H1 (cell line): ENCODE data around the gene SMIM44. TPM values are rescaled to one million over a fixed set of nuclear protein-coding genes. Genes with fewer than 3 reads are reported as not detected.

Source experiments
- CTCF ChIA-PET: fragments of 300-600 bp; sonication (Branson Sonifier 250); formaldehyde crosslinking; loops from one replicate; lab custom pipeline; 2021; ENCODE audit not compliant: partially characterized antibody; lab: Charles Lee
- POLR2A ChIA-PET: fragments of 300-600 bp; sonication (Branson Sonifier 250); formaldehyde crosslinking; loops from one replicate; lab custom pipeline; 2021; ENCODE audit warnings: inconsistent platforms; ENCODE audit not compliant: partially characterized antibody; lab: Charles Lee
- DNase-seq, 2 experiments: peaks; one replicate each; pipeline versions ENCODE4 v3.0.0 to v3.0.0-alpha.2; 2010 to 2022; ENCODE audit warnings: low spot score in 2 of 2, low read depth in 1 of 2, mixed read lengths in 1 of 2
- FAIRE-seq: peaks from 2 replicates; lab custom pipeline; 2011; peaks lifted over from hg19 to GRCh38; lab: Jason Lieb, UNC
- H2AFZ ChIP-seq: 2 replicates; pipeline ENCODE4 v1.8.1; 2012; ENCODE audit warnings: low read length, inconsistent platforms
- H2AK5ac ChIP-seq: 2 replicates; pipeline ENCODE4 v1.6.1; 2013; ENCODE audit warnings: low read depth, low read length
- H2BK120ac ChIP-seq: replicated peaks from 2 replicates; pipeline ENCODE3; 2013; ENCODE audit warnings: low read depth, low read length, inconsistent platforms
- H2BK12ac ChIP-seq: 2 replicates; pipeline ENCODE4 v1.6.1; 2013; ENCODE audit warnings: low read depth, low read length
- H2BK15ac ChIP-seq: 2 replicates; pipeline ENCODE4 v1.6.1; 2013; ENCODE audit warnings: low read length
- H2BK20ac ChIP-seq: 2 replicates; pipeline ENCODE4 v1.6.1; 2013; ENCODE audit warnings: low read length
- H2BK5ac ChIP-seq: 2 replicates; pipeline ENCODE4 v1.6.1; 2013; ENCODE audit warnings: low read depth, low read length
- H3K14ac ChIP-seq: 2 replicates; pipeline ENCODE4 v1.6.1; 2013; ENCODE audit warnings: inconsistent platforms; ENCODE audit not compliant: insufficient read length
- H3K18ac ChIP-seq: 2 replicates; pipeline ENCODE4 v1.6.1; 2013; ENCODE audit warnings: low read length; ENCODE audit errors: extremely low read depth
- H3K23ac ChIP-seq: 2 replicates; pipeline ENCODE4 v1.6.1; 2013; ENCODE audit warnings: inconsistent platforms; ENCODE audit not compliant: insufficient read length
- H3K23me2 ChIP-seq: 2 replicates; pipeline ENCODE4 v1.6.1; 2013; ENCODE audit warnings: low read depth, low read length
- H3K27ac ChIP-seq: 2 replicates; pipeline ENCODE4 v1.6.1; 2011; ENCODE audit warnings: low read depth, low read length, inconsistent platforms
- H3K27me3 ChIP-seq, 4 experiments: replicated peaks in 1 of 4; 1 replicate in 1 of 4; 2 replicates in 3 of 4; pipeline versions ENCODE4 v1.6.1 to v1.8.1; 2011 to 2013; ENCODE audit warnings: low read length in 3 of 4, mild to moderate bottlenecking in 3 of 4, inconsistent platforms in 2 of 4, mixed read lengths in 2 of 4, moderate library complexity in 1 of 4; ENCODE audit not compliant: control insufficient read depth in 3 of 4, insufficient read depth in 3 of 4; ENCODE audit errors: extremely low read depth in 1 of 4
- H3K36me3 ChIP-seq, 4 experiments: 2 replicates each; pipeline versions ENCODE4 v1.6.1 to v1.8.1; 2011 to 2013; ENCODE audit warnings: mild to moderate bottlenecking in 4 of 4, low read length in 3 of 4, moderate library complexity in 2 of 4, control low read depth in 1 of 4, inconsistent platforms in 1 of 4; ENCODE audit not compliant: insufficient read depth in 4 of 4, control insufficient read depth in 2 of 4
- H3K4ac ChIP-seq: replicated peaks from 2 replicates; pipeline ENCODE3; 2013; ENCODE audit warnings: low read length, low read depth, mixed read lengths, inconsistent platforms; ENCODE audit not compliant: insufficient read length
- H3K4me1 ChIP-seq, 4 experiments: replicated peaks in 1 of 4; 1 replicate in 1 of 4; 2 replicates in 3 of 4; pipeline versions ENCODE4 v1.6.1 to v1.8.1; 2011 to 2013; ENCODE audit warnings: low read length in 3 of 4, inconsistent platforms in 2 of 4, mixed read lengths in 1 of 4; ENCODE audit not compliant: insufficient read depth in 4 of 4, control insufficient read depth in 3 of 4
- H3K4me2 ChIP-seq, 2 experiments: 2 replicates each; pipeline versions ENCODE4 v1.6.1 to v1.8.1; 2011 to 2013; ENCODE audit warnings: low read depth in 2 of 2, low read length in 2 of 2, control low read depth in 1 of 2, inconsistent platforms in 1 of 2, mild to moderate bottlenecking in 1 of 2; ENCODE audit not compliant: insufficient read depth in 1 of 2
- H3K4me3 ChIP-seq, 4 experiments: fragments of 200-600, 300-600 bp in 1 of 4; sonication (generic), shearing (Covaris generic), sonication (Bioruptor Twin) in 1 of 4; 2 replicates each; pipeline versions ENCODE4 v1.5.1 to v1.8.1; 2011 to 2016; ENCODE audit warnings: low read length in 4 of 4, low read depth in 3 of 4, control low read depth in 2 of 4, inconsistent platforms in 2 of 4, mild to moderate bottlenecking in 2 of 4, mixed read lengths in 1 of 4, moderate library complexity in 1 of 4; ENCODE audit not compliant: insufficient read depth in 2 of 4; ENCODE audit errors: extremely low read depth in 1 of 4
- H3K56ac ChIP-seq: replicated peaks from 2 replicates; pipeline ENCODE3; 2013; ENCODE audit warnings: low read depth, mild to moderate bottlenecking, mixed read lengths, low read length, inconsistent platforms; ENCODE audit not compliant: insufficient read length
- H3K79me1 ChIP-seq: 2 replicates; pipeline ENCODE4 v1.6.1; 2013; ENCODE audit warnings: low read depth, low read length, control low read depth
- H3K79me2 ChIP-seq, 2 experiments: 2 replicates each; pipeline versions ENCODE4 v1.6.1 to v1.8.1; 2012 to 2013; ENCODE audit warnings: low read length in 2 of 2, mild to moderate bottlenecking in 2 of 2, inconsistent platforms in 1 of 2; ENCODE audit not compliant: insufficient read depth in 2 of 2, control insufficient read depth in 1 of 2
- H3K9ac ChIP-seq, 4 experiments: replicated peaks in 1 of 4; 1 replicate in 1 of 4; 2 replicates in 3 of 4; pipeline versions ENCODE4 v1.6.1 to v1.8.1; 2011 to 2013; ENCODE audit warnings: low read depth in 3 of 4, low read length in 3 of 4, control low read depth in 2 of 4, mild to moderate bottlenecking in 2 of 4, moderate library complexity in 2 of 4, inconsistent platforms in 1 of 4; ENCODE audit errors: extremely low read depth in 1 of 4
- H3K9me3 ChIP-seq, 2 experiments: 2 replicates each; pipeline versions ENCODE4 v1.6.1 to v1.8.1; 2012 to 2013; ENCODE audit warnings: mild to moderate bottlenecking in 2 of 2, moderate library complexity in 2 of 2, control low read depth in 1 of 2, inconsistent platforms in 1 of 2, low read depth in 1 of 2, low read length in 1 of 2, mixed read lengths in 1 of 2; ENCODE audit not compliant: insufficient read depth in 2 of 2
- H4K20me1 ChIP-seq, 2 experiments: replicated peaks in 1 of 2; 2 replicates each; pipeline versions ENCODE3 to v1.8.1; 2011 to 2013; ENCODE audit warnings: inconsistent platforms in 2 of 2, low read length in 2 of 2, mild to moderate bottlenecking in 1 of 2; ENCODE audit not compliant: insufficient read depth in 2 of 2, control insufficient read depth in 1 of 2
- H4K5ac ChIP-seq: 2 replicates; pipeline ENCODE4 v1.6.1; 2013; ENCODE audit warnings: low read length, low read depth, mixed read lengths, inconsistent platforms; ENCODE audit not compliant: insufficient read length
- H4K8ac ChIP-seq: 2 replicates; pipeline ENCODE4 v1.8.0; 2013; ENCODE audit warnings: mild to moderate bottlenecking, moderate library complexity, low read length, inconsistent platforms; ENCODE audit not compliant: insufficient read depth; ENCODE audit errors: extremely low read depth
- H4K91ac ChIP-seq: replicated peaks from 2 replicates; pipeline ENCODE3; 2013; ENCODE audit warnings: low read length, mixed read lengths, inconsistent platforms; ENCODE audit not compliant: insufficient read length
- BCL11A ChIP-seq, 2 experiments: IDR thresholded peaks; one replicate each; pipeline ENCODE4 v1.6.1; 2011; ENCODE audit warnings: low read depth in 2 of 2, low read length in 2 of 2, mild to moderate bottlenecking in 2 of 2
- CHD2 ChIP-seq: IDR thresholded peaks from 2 replicates; pipeline ENCODE4 v1.6.1; 2012; ENCODE audit warnings: low read length, improper control_type of control experiment
- GTF2F1 ChIP-seq: IDR thresholded peaks from 2 replicates; pipeline ENCODE4 v1.6.1; 2012; ENCODE audit warnings: low read depth, low read length, improper control_type of control experiment, borderline replicate concordance
- HDAC6 ChIP-seq: IDR thresholded peaks from one replicate; pipeline ENCODE4 v1.7.1; 2012; ENCODE audit warnings: low read depth, mild to moderate bottlenecking, inconsistent platforms, low read length, moderate library complexity
- JUND ChIP-seq: IDR thresholded peaks from 2 replicates; pipeline ENCODE4 v1.6.1; 2011; ENCODE audit warnings: mild to moderate bottlenecking, improper control_type of control experiment, low read length
- NANOG ChIP-seq: IDR thresholded peaks from 2 replicates; pipeline ENCODE4 v1.6.1; 2011; ENCODE audit warnings: low read length, low read depth, mild to moderate bottlenecking, inconsistent platforms; ENCODE audit not compliant: insufficient read depth, poor library complexity, severe bottlenecking
- RNF2 ChIP-seq: fragments of 200-900, 300-1000 bp; sonication (generic); IDR thresholded peaks from 2 replicates; pipeline ENCODE4 v1.7.1; 2016; ENCODE audit warnings: borderline replicate concordance, low read depth, mild to moderate bottlenecking, antibody characterized with exemption, low read length; ENCODE audit not compliant: poor library complexity, severe bottlenecking; ENCODE audit errors: missing control alignments
- SP1 ChIP-seq: IDR thresholded peaks from 2 replicates; pipeline ENCODE4 v1.6.1; 2011; ENCODE audit warnings: low read depth, low read length
- SP2 ChIP-seq: IDR thresholded peaks from 2 replicates; pipeline ENCODE4 v1.6.1; 2012; ENCODE audit warnings: mild to moderate bottlenecking, low read length, inconsistent platforms
- TCF12 ChIP-seq: IDR thresholded peaks from 2 replicates; pipeline ENCODE4 v1.6.1; 2011; ENCODE audit warnings: low read depth, mild to moderate bottlenecking, low read length
- WGBS, 2 experiments: shearing (Covaris generic) in 1 of 2; methylation state at CpG; one replicate each; pipeline versions ENCODE4 v1.1.6 to v1.1.7; 2013 to 2015; ENCODE audit warnings: low lambda C conversion rate in 2 of 2, mixed read lengths in 2 of 2, inconsistent platforms in 1 of 2, low coverage in 1 of 2, missing lambda C conversion rate in 1 of 2; ENCODE audit not compliant: insufficient replicate concordance in 2 of 2, insufficient coverage in 1 of 2, insufficient read length in 1 of 2; ENCODE audit errors: extremely low coverage in 1 of 2, missing lambda C conversion rate in 1 of 2; 5-methylcytosine and 5-hydroxymethylcytosine counted together
- polyA plus RNA-seq, 7 experiments: library from polyadenylated mRNA; depleted of rRNA in 3 of 7; stranded (reverse) in 5 of 7; unstranded in 2 of 7; fragments of >200 nt in 5 of 7; fragments of 200-250 nt in 2 of 7; gene quantifications; 1 replicate in 5 of 7; 2 replicates in 1 of 7; 4 replicates in 1 of 7; pipeline versions ENCODE4 v1.2.1 to v1.2.3, GENCODE V29; 2011 to 2013; ENCODE audit warnings: missing spikeins in 2 of 7, mixed read lengths in 2 of 7
- total RNA-seq: library from RNA; stranded (reverse); fragmentation: NEBNext Ultra II Directional; extraction: Animal tissue kit (Norgen Biotek cat#: 25700); gene quantifications from 2 replicates; pipeline ENCODE4 v1.2.1, GENCODE V29; 2021
- TF ChIP-seq, protein P1 (sequence below): IDR thresholded peaks from 2 replicates; pipeline ENCODE4 v1.6.1; 2012; ENCODE audit warnings: inconsistent platforms

SMIM44 gene
- total and polyA plus RNA-seq, 2 of the 8 experiments (the other 6 are each of a cell fraction or from before 2014, with no cell fraction given), result not detected

DNA sequence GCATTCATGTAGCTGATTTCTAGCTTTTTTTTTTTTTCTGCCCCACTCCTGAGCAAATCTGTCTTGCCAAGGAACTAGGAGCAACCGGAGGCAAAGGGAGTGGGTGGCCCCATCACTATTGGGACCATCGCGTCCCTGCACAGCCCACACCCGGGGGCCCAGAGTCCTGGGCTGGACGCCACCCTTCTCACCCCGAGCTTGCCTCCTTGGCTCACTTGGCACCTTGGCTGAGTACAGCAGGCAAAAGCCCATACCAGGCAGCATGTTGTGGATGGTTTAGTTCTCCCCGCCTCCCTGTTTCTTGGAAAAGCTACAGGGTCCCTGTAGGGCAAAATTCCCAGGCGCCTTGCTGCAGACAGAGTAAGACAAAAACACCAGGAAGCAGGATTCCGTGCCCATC is 16.6 kb downstream of the SMIM44 start:
- no peak for FAIRE-seq
- no peaks in the 10 kb centered on the region for H3K79me2 ChIP-seq
- no peak for DNase-seq
- 65% methylated on average over 6 of the region's 9 CpGs; no CpG with 5 or more reads in 1 of the 2 experiments for WGBS, 2 experiments
- H2BK15ac ChIP-seq, result no peak overlapping the region
- no peak overlapping the region for H3K56ac ChIP-seq
- H3K23me2 ChIP-seq, result peaks cover 5% of the 10 kb centered on the region; the same call in 1 of the 2 replicates
- H4K8ac ChIP-seq, result no peak overlapping the region
- no peak overlapping the region for H3K14ac ChIP-seq
- no peak overlapping the region for H2BK20ac ChIP-seq
- no peak overlapping the region for H3K9ac ChIP-seq
- no peak overlapping the region for H4K5ac ChIP-seq
- no peak overlapping the region for H3K23ac ChIP-seq
- no peaks in the 10 kb centered on the region for H3K79me1 ChIP-seq
- no peak overlapping the region for H2BK120ac ChIP-seq
- H3K4me3 ChIP-seq, result no peak overlapping the region
- no peak overlapping the region for H4K91ac ChIP-seq
- H3K27ac ChIP-seq, result no peak overlapping the region
- H4K20me1 ChIP-seq, result peaks cover 0 to 4% of the 10 kb centered on the region in 2 experiments
- no peak overlapping the region for H3K4me2 ChIP-seq
- no peak overlapping the region for H2AK5ac ChIP-seq
- peaks cover 21 to 55% (median 43%) of the 10 kb centered on the region in 4 experiments for H3K27me3 ChIP-seq
- H2BK5ac ChIP-seq, result no peak overlapping the region
- no peak overlapping the region for H3K4ac ChIP-seq
- no peak overlapping the region for H2AFZ ChIP-seq
- ChIA-PET POLR2A (no interaction called here), CTCF (interaction anchor here (1.0 to 1.7 kb wide), 4 partner anchors 11 to 141 kb away, joined by 3 to 5 read pairs (median 4); no protein-coding TSS in a partner anchor)
- H3K9me3 ChIP-seq, result peaks cover 6 to 10% of the 10 kb centered on the region in 2 experiments; a peak in 3 of 4 replicates
- H2BK12ac ChIP-seq, result no peak overlapping the region
- no peaks in the 10 kb centered on the region; a peak in 1 of 8 replicates for H3K36me3 ChIP-seq
- peaks cover 0 to 5% (median 2%) of the 10 kb centered on the region in 4 experiments; a peak in 4 of 7 replicates for H3K4me1 ChIP-seq
- H3K18ac ChIP-seq, result no peak overlapping the region
- TF ChIP-seq JUND (no peak), BCL11A (IDR thresholded peaks at IDR 0.05; ENCODE audit: low read depth in 2 of 2, low read length in 2 of 2) (no peak), TCF12 (no peak), HDAC6 (no peak), CHD2 (no peak), SP1 (no peak), NANOG (no peak), SP2 (no peak), GTF2F1 (no peak), RNF2 (no peak)
- TF ChIP-seq, protein P1, sequence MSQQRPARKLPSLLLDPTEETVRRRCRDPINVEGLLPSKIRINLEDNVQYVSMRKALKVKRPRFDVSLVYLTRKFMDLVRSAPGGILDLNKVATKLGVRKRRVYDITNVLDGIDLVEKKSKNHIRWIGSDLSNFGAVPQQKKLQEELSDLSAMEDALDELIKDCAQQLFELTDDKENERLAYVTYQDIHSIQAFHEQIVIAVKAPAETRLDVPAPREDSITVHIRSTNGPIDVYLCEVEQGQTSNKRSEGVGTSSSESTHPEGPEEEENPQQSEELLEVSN, result no peak
